Chondrocyte (in vitro differentiated cells): ENCODE results near the gene TEX26. TPM values are rescaled to one million over a fixed set of nuclear protein-coding genes. Genes with fewer than 3 reads are reported as not detected.
"Not testable (repeated sequence)": the region's sequence is repeated elsewhere in the genome, so short reads cannot be mapped to it uniquely, and the experiment has no call there.

ENCODE experiments used
- DNase-seq: peaks from one replicate; pipeline ENCODE4 v3.0.0; 2021; ENCODE audit warnings: mixed read lengths, low spot score
- H3K27ac Mint-ChIP-seq: one replicate; pipeline ENCODE4 v1.8.0; 2021; ENCODE audit warnings: mild to moderate bottlenecking, moderate library complexity, mixed read lengths; ENCODE audit not compliant: unreplicated experiment
- H3K27me3 Mint-ChIP-seq: 2 replicates; pipeline ENCODE4 v1.8.0; 2021; ENCODE audit warnings: low read depth, mixed read lengths
- H3K36me3 Mint-ChIP-seq: 2 replicates; pipeline ENCODE4 v1.8.0; 2021; ENCODE audit warnings: low read depth, mixed read lengths
- H3K4me1 Mint-ChIP-seq: 2 replicates; pipeline ENCODE4 v1.8.0; 2021; ENCODE audit warnings: low read depth, mild to moderate bottlenecking, mixed read lengths
- H3K4me3 Mint-ChIP-seq: one replicate; pipeline ENCODE4 v1.8.0; 2021; ENCODE audit warnings: mild to moderate bottlenecking, moderate library complexity, mixed read lengths; ENCODE audit not compliant: unreplicated experiment
- H3K9me3 Mint-ChIP-seq: 2 replicates; pipeline ENCODE4 v1.8.0; 2021; ENCODE audit warnings: low read depth, mixed read lengths
- total RNA-seq: library from RNA; stranded (reverse); gene quantifications from 3 replicates; pipeline ENCODE4 v1.2.1, GENCODE V29; 2021
- TF ChIP-seq, protein P1 (sequence below): fragments of 200-600 bp; sonication (generic); IDR thresholded peaks from 2 replicates; pipeline ENCODE4 v1.5.0; 2021; ENCODE audit warnings: antibody characterized with exemption, mild to moderate bottlenecking, moderate library complexity

TEX26 gene
- total RNA-seq, 1 donor from 2014 or later: not detected

- Mint-ChIP-seq H3K27me3 (no peaks in the 10 kb centered on the region), H3K9me3 (no peaks in the 10 kb centered on the region), H3K36me3 (peaks cover 13% of the 10 kb centered on the region), H3K4me3 (no peak overlapping the region), H3K4me1 (peaks cover 23% of the 10 kb centered on the region), H3K27ac (no peak overlapping the region)
- TF ChIP-seq, protein P1, sequence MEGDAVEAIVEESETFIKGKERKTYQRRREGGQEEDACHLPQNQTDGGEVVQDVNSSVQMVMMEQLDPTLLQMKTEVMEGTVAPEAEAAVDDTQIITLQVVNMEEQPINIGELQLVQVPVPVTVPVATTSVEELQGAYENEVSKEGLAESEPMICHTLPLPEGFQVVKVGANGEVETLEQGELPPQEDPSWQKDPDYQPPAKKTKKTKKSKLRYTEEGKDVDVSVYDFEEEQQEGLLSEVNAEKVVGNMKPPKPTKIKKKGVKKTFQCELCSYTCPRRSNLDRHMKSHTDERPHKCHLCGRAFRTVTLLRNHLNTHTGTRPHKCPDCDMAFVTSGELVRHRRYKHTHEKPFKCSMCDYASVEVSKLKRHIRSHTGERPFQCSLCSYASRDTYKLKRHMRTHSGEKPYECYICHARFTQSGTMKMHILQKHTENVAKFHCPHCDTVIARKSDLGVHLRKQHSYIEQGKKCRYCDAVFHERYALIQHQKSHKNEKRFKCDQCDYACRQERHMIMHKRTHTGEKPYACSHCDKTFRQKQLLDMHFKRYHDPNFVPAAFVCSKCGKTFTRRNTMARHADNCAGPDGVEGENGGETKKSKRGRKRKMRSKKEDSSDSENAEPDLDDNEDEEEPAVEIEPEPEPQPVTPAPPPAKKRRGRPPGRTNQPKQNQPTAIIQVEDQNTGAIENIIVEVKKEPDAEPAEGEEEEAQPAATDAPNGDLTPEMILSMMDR: no peak
- no peak for DNase-seq
Measured at GRCh38 chr13:30923418-30923817, 9.0 kb upstream of the TEX26 start.

GRCh38 chr13:30924721-30925120 lies 7.7 kb upstream of the TEX26 start:
- no peak for DNase-seq
- no peak overlapping the region for H3K4me3 Mint-ChIP-seq
- TF ChIP-seq, protein P1: no peak
- no peaks in the 10 kb centered on the region for H3K27me3 Mint-ChIP-seq
- H3K4me1 Mint-ChIP-seq: peaks cover 10% of the 10 kb centered on the region
- no peak overlapping the region for H3K27ac Mint-ChIP-seq
- no peaks in the 10 kb centered on the region for H3K9me3 Mint-ChIP-seq
- peaks cover 13% of the 10 kb centered on the region for H3K36me3 Mint-ChIP-seq

- TF ChIP-seq, protein P1: no peak
- no peak for DNase-seq
- no peak overlapping the region for H3K4me3 Mint-ChIP-seq
- H3K27ac Mint-ChIP-seq: no peak overlapping the region
- peaks cover 13% of the 10 kb centered on the region for H3K36me3 Mint-ChIP-seq
- H3K27me3 Mint-ChIP-seq: no peaks in the 10 kb centered on the region
- H3K9me3 Mint-ChIP-seq: no peaks in the 10 kb centered on the region
- peaks cover 9% of the 10 kb centered on the region for H3K4me1 Mint-ChIP-seq
Measured at GRCh38 chr13:30925429-30925828, 7.0 kb upstream of the TEX26 start.

- no peak for DNase-seq
- H3K4me1 Mint-ChIP-seq: peaks cover 9% of the 10 kb centered on the region
- no peak overlapping the region for H3K4me3 Mint-ChIP-seq
- peaks cover 6% of the 10 kb centered on the region for H3K36me3 Mint-ChIP-seq
- TF ChIP-seq, protein P1: no peak
- no peak overlapping the region for H3K27ac Mint-ChIP-seq
- no peaks in the 10 kb centered on the region for H3K9me3 Mint-ChIP-seq
- H3K27me3 Mint-ChIP-seq: no peaks in the 10 kb centered on the region
Measured at GRCh38 chr13:30926781-30927180, 5.7 kb upstream of the TEX26 start.

DNA sequence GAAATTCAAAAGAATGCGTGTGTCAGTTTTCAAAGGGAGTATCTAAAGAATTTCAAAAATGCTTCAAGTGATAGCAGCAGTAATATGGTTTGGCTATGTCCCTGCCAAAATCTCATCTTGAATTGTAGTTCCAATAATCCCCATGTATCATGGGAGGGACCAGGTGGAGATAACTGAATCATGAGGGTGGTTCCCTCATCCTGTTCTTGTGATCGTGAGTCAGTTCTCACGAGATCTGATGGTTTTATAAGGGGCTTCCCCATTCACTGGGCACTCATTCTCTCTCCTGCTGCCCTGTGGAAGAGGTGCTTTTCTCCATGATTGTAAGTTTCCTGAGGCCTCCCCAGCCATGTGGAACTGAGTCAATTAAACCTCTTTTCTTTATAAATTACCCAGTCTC lies 5.3 kb upstream of the TEX26 start:
- H3K4me3 Mint-ChIP-seq, H3K9me3 Mint-ChIP-seq, H3K27ac Mint-ChIP-seq, H3K36me3 Mint-ChIP-seq, DNase-seq, H3K27me3 Mint-ChIP-seq, H3K4me1 Mint-ChIP-seq: not testable (repeated sequence)

- peaks cover 5% of the 10 kb centered on the region for H3K27me3 Mint-ChIP-seq
- TF ChIP-seq, protein P1: no peak
- no peak for DNase-seq
- no peak overlapping the region for H3K27ac Mint-ChIP-seq
- H3K36me3 Mint-ChIP-seq: peaks cover 6% of the 10 kb centered on the region
- H3K4me3 Mint-ChIP-seq: no peak overlapping the region
- H3K4me1 Mint-ChIP-seq: peaks cover 12% of the 10 kb centered on the region
- H3K9me3 Mint-ChIP-seq: no peaks in the 10 kb centered on the region
Measured at GRCh38 chr13:30927595-30927994, 4.9 kb upstream of the TEX26 start.
